GM21723 (cell line): ENCODE data around the gene RBM4B.

Experiments
- ATAC-seq: cut with Tn5 transposase; IDR thresholded peaks from one replicate; pipeline ENCODE4 v1.9.1; 2021; ENCODE audit warnings: mild to moderate bottlenecking, moderate library complexity; ENCODE audit not compliant: unreplicated experiment

The RBM4B gene

GRCh38 chr11:66688561-66689534 lies 11.2 kb upstream of the RBM4B start:
- ATAC-seq = no peak

DNA sequence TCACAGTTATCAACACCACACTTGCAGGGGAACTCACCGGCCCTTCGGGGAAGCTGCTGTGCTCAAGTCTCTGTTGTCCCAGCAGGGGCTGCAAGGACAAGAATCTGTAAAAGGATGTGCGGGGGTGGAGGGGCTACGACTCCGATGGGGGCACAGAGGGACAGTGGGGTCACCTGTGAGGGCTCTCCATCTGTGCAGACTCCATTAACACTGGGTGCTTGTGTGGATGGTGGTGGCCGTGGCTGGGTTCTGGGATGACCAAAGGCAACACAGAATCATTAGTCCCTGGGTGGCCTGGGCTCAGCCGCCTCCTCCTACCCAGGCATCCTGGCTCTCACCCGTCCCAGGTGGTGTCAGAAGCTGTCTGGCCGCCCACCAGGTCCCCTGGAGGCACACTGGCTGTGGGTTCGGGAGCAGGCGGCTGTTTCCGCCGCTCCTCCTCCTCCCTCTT lies 10.2 kb upstream of the RBM4B start:
- no peak for ATAC-seq

DNA sequence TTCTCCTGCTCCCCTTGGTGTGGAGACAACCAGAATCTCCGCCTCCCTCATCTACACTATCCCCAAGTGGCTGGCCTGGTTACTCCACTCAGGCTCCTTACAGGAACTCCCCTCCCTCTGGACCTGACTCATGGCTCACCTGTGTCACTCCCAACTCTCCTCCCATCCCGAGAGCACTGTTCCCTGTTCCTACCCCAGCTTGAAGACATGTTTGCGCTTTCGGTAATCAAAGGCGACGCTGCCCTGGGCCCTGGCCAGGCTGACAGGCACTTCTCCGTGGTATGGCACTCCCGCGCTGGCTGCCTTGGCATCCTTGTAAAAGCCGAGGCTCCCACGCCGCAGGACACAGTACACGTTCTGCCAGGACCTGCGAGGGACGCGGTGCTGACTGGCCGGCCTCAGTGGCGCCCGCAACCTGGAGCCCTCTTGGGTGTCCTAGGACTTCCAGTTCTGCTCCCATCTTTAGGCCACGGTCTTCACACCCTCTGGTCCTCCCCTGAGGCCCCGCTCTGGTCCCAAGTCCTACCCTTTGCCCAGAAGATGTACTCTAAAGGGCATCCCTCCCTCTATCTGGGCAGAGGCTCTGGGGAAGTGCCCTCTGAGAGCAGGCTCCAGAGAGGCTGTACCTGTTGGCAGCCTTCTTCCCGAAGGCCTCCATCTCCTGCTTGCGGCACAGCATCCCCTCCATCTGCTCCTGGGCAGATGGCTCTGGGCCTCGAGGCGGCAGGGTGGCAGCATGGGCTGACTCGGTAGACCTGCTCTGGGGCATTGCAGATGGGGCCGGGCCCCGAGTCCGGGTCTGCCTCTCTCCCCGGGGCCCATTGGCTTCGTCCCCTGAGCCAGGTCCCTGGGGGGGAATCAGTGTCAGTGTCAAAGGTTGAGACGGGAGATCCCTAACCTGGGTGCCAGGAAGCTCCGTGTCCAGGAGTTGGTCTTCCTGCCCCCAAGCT lies 9.4 kb upstream of the RBM4B start:
- ATAC-seq = no peak

DNA sequence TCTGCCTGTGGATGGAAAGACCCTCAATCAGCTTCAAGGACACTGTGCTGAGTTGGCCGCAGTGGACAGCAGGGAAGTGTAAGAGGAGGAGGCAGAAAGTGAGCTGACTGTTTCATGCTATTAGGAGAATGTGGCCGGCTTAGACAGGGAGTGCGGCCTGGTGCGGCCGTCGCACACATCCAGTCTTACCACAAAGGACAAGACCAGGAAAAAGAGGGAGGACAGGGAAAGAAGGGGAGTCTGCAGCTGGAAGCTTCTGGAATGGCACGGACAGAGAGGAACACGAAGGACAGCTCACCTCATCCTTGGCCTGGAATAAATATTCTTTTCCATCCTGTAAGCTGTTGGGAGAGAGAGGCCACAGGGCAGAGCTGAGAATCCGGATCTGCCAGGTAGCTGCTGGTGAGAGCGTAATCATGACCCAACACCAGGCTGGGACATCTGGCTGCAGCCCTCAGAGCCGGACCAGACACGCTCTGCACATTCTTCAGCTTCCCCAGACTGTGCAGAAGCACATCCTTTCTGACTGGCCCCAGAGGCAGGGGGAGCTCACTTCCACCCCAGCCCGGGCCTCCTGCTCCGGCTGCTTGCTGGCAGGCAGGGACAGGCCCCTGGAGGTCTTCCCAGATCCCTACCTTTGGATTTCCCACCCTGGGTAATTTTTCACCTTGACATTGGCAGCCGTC lies 8.6 kb upstream of the RBM4B start:
- ATAC-seq = no peak

GRCh38 chr11:66685276-66686099 lies 7.8 kb upstream of the RBM4B start:
- no peak for ATAC-seq

- ATAC-seq = no peak
Measured at GRCh38 chr11:66684635-66685034, 6.9 kb upstream of the RBM4B start.

- no peak for ATAC-seq
Measured at GRCh38 chr11:66683877-66684276, 6.2 kb upstream of the RBM4B start.

DNA sequence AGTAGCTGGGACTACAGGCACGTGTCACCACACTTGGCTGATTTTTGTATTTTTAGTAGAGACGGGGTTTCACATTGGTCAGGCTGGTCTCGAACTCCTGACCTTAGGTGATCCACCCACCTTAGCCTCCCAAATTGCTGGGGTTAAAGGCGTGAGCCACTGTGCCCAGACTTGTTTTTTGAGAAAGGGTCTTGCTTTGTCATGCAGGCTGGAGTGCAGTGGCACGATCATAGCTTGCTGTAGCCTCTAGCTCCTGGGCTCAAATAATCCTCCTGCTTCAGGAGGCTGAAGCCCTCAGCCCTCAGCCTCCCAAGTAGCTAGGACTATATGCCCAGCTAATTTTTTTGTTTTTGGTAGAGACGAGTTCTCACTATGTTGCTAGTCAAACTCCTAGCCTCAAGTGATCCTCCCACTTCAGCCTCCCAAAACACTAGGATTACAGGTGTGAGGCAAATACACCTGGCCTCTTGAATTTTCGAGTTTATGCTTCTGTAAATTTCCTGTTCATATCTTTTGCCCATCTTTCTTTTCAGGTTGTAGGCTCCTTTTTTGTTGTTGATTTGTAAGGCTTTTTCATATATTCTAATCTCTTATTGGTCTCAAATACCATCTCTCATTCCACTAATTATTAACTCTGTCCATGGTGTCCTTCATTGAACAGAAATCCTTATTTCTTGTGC lies 3.4 kb upstream of the RBM4B start:
- no peak for ATAC-seq

- no peak for ATAC-seq
Measured at GRCh38 chr11:66676931-66677598, 622 bp downstream of the RBM4B start.

- no peak for ATAC-seq
Measured at GRCh38 chr11:66676282-66676919, 1.3 kb downstream of the RBM4B start.

DNA sequence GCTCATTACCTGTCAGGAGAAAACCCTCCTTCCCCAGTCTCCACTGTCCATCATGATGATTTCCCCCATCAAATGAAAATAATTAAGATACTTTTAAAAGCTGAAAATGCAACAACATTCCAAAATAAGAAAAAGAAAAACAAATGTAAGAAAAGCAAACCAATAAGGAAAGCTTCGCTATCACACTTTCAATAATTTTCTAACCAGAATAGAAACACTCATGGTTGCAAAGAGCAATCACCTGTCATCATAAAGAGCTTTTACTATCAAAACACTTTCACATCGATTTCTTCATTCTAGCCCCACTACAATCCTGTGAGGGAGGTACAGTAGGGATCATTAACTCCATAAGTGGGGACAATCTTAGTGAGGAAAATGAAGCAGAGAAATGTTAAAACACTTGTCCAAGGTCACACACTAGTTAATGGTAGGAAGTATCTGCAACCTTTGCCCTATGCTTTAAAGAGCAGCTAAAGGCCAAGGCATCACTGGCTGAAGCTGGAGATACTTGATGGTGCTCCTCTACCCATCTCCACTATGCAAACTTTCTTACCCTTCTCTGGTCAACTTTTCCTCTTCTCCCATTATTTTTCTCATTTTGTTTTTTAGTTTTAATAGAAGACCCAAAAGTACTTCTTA lies 2.6 kb downstream of the RBM4B start:
- no peak for ATAC-seq

GRCh38 chr11:66670816-66671215 lies 6.9 kb downstream of the RBM4B start:
- ATAC-seq = no peak

DNA sequence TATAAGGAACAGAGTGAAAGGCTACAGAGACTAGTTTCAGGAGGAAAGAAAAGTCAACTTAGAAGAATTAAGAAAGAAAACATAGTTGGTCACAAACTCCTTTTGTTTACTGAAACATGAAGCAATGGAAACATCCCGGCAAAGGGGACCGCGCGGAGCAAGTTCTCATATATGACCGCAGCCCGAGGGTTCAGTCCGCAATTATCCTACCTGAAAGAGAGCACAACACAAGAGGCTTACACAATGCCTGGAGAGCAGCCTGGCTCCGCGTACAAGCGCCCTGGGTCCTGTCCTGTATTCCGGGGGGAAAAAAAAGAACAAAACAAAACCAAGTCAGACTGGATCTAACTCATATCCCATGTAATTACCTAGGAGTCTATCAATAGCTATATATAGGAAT lies 12.3 kb downstream of the RBM4B start:
- no peak for ATAC-seq

- ATAC-seq = no peak
Measured at GRCh38 chr11:66663741-66664296, 13.9 kb downstream of the RBM4B start.

DNA sequence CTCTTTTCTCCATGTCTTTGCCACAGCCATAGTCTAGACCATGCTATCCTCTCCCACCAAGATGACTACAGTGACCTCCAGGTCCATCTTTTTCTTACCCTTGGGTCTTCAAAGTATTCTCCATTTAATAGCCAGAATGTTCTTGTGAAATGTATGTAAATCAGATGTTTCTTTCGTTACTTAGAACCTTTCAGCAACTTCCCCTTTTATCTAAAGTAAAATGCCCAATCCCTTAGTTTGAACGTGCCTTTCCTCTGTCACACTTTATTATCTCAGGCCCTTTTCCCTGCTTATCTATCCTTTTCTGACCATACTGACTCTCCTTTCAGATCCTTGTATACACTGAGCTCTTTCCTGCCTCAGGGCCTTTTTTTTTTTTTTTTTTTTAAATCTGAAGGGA lies 17.9 kb downstream of the RBM4B start:
- ATAC-seq = no peak

- ATAC-seq = no peak
Measured at GRCh38 chr11:66653123-66653522, 24.6 kb downstream of the RBM4B start.

DNA sequence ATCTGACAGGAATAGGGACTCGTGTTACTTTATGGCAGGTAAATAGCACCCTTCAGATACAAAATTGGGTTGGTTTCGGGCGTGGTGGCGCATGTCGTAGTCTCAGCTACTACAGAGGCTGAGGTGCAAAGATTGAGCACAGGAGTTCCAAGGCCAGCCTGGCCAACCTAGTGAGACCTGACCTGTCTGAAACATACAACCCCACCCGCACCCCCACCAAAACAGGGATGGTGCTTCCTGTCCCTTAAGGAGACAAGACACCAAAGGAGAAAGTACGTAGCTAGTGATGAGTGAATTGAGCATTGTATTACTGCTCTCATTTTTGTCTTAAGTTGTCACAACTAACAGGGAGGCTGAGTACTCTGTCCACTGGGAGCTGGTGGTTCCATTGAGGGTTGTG lies 25.0 kb downstream of the RBM4B start:
- no peak for ATAC-seq

DNA sequence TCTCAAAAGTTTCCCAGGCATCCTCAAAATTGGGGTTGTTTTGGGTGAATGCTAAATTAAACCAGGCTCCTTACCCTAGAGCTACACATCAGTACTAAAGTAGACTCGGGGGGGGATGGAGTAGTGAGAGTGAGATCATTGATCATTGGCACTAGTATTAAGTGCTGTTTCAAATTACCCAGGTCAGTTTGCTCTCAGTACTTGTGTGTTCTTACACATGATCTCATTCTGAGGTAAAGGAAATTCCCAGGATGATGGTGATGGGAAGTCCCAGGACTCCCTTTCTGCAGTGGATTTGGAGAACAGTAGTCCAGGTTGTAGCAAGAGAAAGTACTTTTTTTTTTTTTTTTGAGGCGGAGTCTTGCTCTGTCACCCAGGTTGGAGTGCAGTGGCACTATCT lies 26.7 kb downstream of the RBM4B start:
- ATAC-seq = no peak
